NB4 (cell line): ENCODE results near the gene ZNF394.

Source experiments
- CTCF ChIP-seq: IDR thresholded peaks from one replicate; pipeline ENCODE4 v1.5.1; 2012; ENCODE audit warnings: low read depth, low read length
- MAX ChIP-seq: IDR thresholded peaks from 2 replicates; pipeline ENCODE4 v1.6.1; 2011; ENCODE audit warnings: low read depth, low read length
- POLR2A ChIP-seq: IDR thresholded peaks from 2 replicates; pipeline ENCODE4 v1.6.1; 2011; ENCODE audit warnings: mild to moderate bottlenecking; ENCODE audit not compliant: insufficient read length; ENCODE audit errors: extremely low read depth

DNA sequence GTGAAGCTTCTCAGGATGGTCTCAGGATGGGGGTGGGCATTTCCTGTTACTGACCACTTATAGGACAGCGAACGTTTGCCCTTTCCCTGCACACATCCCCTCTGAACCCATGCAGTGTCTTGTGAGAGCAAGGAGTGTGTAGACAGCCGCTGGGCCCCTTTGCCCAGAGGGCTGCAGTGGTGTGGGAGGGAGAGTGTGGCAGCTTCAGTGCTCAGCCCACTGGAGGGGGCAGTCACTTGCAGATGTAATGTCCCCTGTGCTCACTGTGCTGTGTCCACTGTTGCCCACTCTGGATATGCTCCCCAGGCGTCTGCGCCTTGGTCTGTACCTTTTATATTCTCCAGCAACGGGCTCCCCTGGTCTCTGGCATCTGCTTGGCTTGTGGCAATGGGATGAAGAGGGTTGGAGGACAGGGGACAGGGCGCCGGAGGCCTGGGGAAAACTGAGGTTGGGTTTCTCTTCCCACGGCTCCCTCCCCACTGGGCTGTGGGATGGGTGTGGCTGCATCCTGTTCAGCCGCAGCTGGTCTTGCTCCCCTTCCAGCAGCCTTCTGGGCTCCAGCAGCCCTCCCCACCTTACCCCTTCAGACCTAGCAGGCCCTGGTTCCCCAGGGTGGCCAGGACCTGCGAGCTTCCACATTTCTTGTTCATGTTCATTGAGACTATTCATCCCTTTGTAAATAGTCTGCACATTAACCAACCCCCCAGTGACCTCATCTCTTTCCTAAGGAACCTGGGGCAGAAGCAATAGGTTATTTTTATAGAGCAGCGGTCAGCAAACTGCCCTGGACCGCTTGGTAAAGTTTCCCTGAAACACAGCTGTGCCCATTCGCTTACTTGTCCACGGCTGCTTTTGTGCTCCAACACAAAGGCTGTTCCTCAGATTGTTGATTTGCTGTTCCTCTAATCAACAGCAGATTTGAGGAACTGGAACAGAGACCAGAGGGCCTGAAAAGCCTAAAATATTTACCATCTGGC lies 21.3 kb downstream of the ZNF394 start:
- TF ChIP-seq CTCF (no peak), MAX (no peak), POLR2A (no peak)
